ENCODE results near the gene ZNF618.
A peak's percentile ranks its signal among the peaks of the same experiment; 100 is the strongest.
"Not testable (repeated sequence)": the region's sequence is repeated elsewhere in the genome, so short reads cannot be mapped to it uniquely, and the experiment has no call there.

The ZNF618 gene

DNA sequence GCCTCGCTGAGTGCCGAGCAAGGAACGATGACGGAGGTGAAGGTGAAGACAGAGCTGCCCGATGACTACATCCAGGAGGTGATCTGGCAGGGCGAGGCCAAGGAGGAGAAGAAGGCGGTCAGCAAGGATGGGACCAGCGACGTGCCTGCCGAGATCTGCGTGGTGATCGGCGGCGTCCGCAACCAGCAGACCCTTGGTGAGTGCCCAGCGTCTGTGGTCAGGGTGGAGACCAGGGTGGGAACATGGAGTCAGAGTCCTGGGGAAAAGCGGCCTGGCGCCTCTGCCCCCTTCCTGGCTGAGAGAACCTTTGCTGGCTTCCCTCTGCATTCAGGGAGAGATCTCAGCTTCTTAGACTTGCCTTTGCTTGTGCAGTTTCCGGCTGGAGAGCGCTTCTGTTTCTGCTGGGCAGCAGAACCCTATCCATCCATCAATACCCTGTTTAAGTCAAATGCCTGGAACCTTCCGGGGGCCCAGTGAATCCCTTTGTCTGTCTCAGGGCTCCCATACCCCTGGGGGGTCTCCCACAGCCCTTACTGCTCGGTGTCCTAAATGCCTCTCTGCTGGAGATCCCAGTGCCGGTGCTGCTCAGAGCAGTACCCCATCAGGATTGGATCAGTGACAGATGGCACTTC, 112.4 kb downstream of the ZNF618 start:
- DNase-seq (ENCODE audit: low read depth, low spot score) = no peak

GRCh38 chr9:113989017-113989713, 113.1 kb downstream of the ZNF618 start:
- no peak for DNase-seq (ENCODE audit: low read depth, low spot score)

GRCh38 chr9:113989714-113990569, 113.8 kb downstream of the ZNF618 start:
- no peak for DNase-seq (ENCODE audit: low read depth, low spot score)

DNA sequence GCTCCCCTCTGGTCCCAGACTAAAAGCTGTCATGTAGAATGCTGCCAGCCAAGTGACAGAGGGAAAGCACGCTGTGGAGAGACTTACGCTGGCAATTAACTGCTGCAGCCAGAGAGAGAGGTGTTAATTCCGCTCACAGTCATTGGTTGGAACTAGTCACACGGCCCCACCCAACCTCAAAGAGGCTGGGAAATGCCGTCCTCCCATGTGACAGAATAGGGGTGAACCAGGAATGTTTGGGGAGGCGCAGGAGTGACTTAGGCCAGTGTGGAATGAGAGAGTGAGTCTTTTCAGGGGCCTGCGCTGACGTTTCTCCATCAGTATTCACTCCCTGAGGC, 114.4 kb downstream of the ZNF618 start:
- DNase-seq (ENCODE audit: low read depth, low spot score) = no peak

DNA sequence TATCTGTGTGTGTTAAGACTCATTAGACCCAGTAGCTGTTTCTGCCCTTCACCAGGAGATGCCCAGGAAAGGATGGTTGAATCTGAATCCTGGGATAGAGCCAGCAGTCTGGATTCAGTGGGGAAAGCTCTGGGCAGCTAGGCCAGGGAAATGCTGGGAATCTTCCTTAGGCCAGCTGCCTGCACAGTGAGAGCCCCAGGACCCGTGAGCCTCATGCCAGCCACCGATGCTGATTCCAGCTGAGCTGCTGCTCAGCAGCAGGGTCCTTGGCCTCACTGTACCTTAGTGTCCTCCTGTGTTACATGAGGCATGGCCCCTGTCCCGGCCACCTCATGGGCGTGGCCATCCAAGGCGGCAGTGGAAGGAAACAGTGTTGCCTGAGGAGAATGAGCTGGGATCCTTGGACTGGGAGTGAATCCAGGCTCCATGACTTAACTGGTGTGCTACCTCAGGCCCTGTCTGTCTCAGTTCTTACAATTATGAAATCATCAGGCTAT, 114.9 kb downstream of the ZNF618 start:
- DNase-seq (ENCODE audit: low read depth, low spot score) = no peak

- no peak for DNase-seq (ENCODE audit: low read depth, low spot score)
Observed at GRCh38 chr9:113991714-113992113, 115.6 kb downstream of the ZNF618 start.

DNA sequence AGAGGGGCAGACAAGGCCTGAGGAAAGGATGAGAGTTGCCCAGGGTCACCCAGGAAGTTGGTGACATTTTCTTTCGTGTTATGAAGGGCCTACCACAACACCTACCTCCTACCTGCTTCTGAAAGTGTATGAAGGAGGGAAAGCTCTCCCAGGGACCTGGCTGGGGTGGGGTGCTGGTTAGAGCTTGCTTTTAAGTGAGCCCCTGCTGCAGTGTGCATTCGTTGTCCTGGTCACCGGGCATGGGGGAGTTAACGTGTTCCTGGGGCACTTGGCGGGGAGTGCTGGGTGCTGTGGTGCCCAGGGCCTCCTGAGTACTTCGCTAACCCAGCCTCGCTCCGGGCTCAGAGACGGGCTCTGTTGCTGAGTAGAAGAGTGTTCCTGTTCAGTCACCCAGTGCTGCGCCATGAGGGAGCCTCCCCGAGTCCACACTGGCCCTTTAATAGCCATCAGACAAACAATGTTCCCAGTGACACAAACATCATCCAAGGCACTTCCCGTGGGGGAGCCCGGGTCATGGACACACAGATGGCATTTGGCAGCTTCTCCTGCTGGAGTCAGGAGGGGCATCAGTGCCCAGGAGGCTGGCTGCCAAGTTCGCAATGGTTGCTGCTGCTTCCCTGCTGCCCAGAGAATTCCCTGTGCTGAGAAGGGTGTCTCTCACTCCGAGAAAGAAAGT, 116.3 kb downstream of the ZNF618 start:
- no peak for DNase-seq (ENCODE audit: low read depth, low spot score)

- DNase-seq (ENCODE audit: low read depth, low spot score) = no peak
Observed at GRCh38 chr9:113992994-113993393, 116.9 kb downstream of the ZNF618 start.

GRCh38 chr9:113993838-113994540, 117.9 kb downstream of the ZNF618 start:
- peak; percentile 90 for DNase-seq (ENCODE audit: low read depth, low spot score)

DNA sequence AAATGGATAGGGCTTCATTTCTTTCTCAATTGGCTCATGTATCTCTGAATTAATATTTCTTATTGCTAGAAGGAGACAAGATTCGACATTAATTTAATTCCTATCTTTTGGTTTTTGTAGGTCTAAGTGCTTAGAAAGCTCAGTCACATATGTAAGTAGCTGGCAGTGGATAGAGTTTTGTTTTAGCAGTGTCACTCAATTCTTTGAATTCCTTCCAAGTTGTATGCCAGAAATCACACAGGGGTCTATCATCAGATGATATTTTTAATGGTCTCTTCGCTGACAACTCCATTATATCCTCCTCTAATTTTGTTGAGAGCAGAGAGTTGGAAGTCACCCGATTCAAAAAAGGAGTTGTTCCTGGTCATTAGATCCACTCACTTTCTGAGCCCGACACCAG, 119.3 kb downstream of the ZNF618 start:
- no peak for DNase-seq (ENCODE audit: low read depth, low spot score)

DNA sequence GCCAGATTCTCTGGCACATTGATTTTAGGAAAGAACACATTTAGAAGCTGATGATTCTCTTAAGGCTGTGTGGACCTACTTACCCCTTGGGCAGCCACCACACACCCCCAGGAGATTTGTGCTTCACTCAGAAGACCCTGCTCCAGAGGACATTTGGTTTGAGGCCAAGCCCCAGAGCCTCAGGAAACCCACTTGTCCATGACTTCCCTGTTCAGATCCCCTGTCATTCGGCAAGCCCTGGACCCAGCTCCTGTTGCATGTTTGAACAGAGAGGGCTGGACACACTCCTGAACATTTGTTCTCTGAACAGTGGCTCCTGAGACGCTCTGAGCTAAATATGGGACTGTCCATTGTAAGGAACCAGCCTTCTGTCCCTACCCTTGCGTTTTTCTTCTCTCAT, 119.9 kb downstream of the ZNF618 start:
- DNase-seq (ENCODE audit: low read depth, low spot score) = no peak

- no peak for DNase-seq (ENCODE audit: low read depth, low spot score)
Observed at GRCh38 chr9:113996531-113997001, 120.5 kb downstream of the ZNF618 start.

- DNase-seq (ENCODE audit: low read depth, low spot score) = not testable (repeated sequence)
Observed at GRCh38 chr9:113997064-113997463, 121.0 kb downstream of the ZNF618 start.

- DNase-seq (ENCODE audit: low read depth, low spot score) = no peak
Observed at GRCh38 chr9:113997610-113998009, 121.5 kb downstream of the ZNF618 start.

DNA sequence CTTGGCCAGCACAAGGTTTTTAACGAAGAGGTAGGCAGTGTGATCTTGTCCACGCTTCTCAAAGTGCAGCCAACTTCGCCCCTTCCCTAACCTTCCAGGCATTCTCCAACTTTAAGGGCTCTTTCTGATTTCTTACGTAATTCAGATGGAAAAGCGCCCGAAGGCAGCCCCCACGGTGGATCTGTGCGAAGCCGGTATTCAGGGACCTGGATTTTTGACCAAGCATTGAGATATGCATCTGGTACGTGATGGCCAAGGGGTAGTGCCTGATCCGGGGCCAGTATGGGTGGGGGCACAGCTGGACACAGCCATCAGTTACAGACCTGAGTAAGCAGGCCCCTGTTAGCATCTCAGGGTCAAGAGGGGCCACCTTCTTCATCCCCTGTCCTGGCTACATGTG, 122.0 kb downstream of the ZNF618 start:
- DNase-seq (ENCODE audit: low read depth, low spot score) = no peak

- DNase-seq (ENCODE audit: low read depth, low spot score) = peak; percentile 33
Observed at GRCh38 chr9:113998525-113999255, 122.6 kb downstream of the ZNF618 start.

DNA sequence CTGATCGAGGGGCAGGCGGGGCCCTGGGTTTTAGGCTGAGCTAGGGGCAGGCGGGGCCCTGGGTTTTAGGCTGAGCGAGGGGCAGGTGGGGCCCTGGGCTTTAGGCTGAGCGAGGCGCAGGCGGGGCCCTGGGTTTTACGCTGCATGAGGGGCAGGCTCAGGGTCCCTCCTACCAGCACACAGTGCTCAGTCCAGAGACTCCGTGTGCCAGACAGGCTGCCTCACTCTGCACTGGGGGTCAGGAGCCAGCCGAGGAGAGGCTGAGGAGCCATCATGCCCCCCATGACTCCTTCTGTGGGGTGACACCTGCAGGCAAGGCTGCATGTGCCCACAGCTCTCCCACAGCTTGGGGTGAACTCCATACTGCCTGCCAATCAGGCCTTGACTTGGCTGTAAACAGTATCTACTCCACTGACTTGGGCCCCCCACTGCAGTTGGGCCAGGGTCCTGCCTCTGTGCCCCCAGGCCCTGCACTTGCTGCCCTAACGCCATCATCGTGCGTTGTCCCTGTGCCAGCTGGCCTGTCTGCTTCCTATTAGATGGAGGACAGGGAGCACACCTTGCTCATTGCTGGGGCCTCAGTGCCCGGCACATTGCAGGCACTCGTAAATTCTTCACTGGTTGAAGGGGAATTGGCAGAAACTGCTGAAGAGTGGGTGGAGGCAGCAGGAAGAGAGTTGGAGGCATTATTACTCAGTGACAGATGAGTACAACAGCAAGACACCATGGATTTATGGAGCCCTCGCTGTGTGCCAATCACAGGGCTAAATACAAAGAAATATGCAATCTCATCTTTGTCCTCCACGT, 123.3 kb downstream of the ZNF618 start:
- no peak for DNase-seq (ENCODE audit: low read depth, low spot score)

- no peak for DNase-seq (ENCODE audit: low read depth, low spot score)
Observed at GRCh38 chr9:114000063-114000454, 124.0 kb downstream of the ZNF618 start.

DNA sequence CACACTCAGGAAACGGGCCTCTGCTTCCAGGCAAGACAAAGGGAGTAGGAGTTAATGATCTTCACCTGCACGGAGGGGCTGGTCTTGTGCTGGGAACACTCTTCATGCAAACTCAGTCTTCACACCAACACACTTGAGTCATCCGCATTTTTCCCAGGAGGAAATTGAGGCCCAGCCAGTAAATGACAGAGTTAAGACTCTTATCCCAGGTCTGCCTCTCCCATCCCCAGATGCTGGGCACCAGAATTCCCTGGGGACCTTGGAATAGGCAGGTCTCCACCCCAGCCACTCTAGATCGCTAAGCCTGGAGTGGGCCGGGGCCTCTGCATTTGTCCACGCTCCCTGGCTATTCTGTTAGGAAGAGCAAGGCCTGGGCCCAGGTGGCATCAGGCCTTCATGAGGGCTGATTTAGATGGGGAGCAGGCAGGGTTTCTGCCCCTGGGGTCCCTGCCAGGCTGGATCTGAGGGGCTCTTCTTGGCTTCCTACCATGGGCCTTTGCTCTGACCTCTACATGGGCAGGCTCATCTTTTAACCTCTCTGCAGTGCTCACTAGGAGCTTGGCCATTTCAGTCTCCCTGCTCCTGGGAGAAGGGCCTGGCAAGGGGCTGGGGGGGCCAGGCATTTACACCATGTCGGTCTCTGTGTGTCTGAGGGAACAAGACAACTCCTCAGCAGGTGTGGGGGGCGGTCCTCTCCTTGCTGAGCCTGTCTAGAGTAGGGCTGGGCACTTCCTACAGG, 124.7 kb downstream of the ZNF618 start:
- no peak for DNase-seq (ENCODE audit: low read depth, low spot score)

Measured in astrocyte of the hippocampus (primary cell).